ENCODE results near the gene ACOT9. TPM values are rescaled to one million over a fixed set of nuclear protein-coding genes. Genes with fewer than 3 reads are reported as not detected.
"Not testable (repeated sequence)": the region's sequence is repeated elsewhere in the genome, so short reads cannot be mapped to it uniquely, and the experiment has no call there.

ACOT9 gene
- total and polyA plus RNA-seq, 10 donors, result 25.7 to 46.9 (median 38.5) TPM

DNA sequence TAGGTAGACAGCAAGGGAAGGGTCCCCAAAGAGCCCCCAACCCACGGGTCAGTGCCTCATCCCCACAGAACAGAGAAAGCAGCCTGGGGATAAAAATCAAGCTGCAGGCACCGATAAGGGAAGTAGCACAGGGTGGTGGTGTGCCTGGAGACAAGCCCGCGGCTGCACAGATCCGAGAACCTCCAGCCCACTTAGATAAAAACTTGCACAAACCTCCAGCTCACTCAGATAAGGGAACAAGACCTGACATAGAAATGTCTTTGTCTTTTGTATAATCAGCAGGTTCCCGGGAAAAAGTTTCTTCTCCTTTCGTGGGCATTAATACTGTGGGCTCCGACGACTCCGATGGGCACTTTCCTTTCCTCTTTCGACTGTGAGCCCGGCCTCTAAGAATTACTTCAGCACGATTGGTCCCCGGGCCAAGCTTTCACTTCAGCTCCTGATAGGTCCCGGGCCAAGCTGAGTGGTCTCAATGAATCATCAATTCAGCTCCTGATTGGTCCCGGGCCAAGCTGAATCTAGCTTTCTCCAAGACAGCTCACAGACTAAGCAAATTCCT lies 43.4 kb downstream of the ACOT9 start:
- no peaks in the 10 kb centered on the region for H3K4me1 ChIP-seq
- no peaks in the 10 kb centered on the region for H3K9me3 ChIP-seq
- peaks cover 0 to 3% (median 0%) of the 10 kb centered on the region in 7 donors for H3K27me3 ChIP-seq (replicated peaks in 1 of 7)
- DNase-seq, result no peak
- TF ChIP-seq, protein P1, sequence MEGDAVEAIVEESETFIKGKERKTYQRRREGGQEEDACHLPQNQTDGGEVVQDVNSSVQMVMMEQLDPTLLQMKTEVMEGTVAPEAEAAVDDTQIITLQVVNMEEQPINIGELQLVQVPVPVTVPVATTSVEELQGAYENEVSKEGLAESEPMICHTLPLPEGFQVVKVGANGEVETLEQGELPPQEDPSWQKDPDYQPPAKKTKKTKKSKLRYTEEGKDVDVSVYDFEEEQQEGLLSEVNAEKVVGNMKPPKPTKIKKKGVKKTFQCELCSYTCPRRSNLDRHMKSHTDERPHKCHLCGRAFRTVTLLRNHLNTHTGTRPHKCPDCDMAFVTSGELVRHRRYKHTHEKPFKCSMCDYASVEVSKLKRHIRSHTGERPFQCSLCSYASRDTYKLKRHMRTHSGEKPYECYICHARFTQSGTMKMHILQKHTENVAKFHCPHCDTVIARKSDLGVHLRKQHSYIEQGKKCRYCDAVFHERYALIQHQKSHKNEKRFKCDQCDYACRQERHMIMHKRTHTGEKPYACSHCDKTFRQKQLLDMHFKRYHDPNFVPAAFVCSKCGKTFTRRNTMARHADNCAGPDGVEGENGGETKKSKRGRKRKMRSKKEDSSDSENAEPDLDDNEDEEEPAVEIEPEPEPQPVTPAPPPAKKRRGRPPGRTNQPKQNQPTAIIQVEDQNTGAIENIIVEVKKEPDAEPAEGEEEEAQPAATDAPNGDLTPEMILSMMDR (IDR thresholded peaks at IDR 0.05 in 8 of 11, conservative IDR thresholded peaks at IDR 0.05 in 3 of 11), result no peak
- TF ChIP-seq POLR2AphosphoS5 (IDR thresholded peaks at IDR 0.05), result peak in 1 of 3 donors; percentile 12
- peak overlapping the region in 4 of 8 donors; percentile 18 to 50 (median 22) for H3K27ac ChIP-seq
- peaks cover 0 to 41% (median 4%) of the 10 kb centered on the region in 6 donors for H3K36me3 ChIP-seq
- intact Hi-C loops (cut with DNase I; ENCODE audit: low total_unique reads), result no loop called here
- peak overlapping the region in 1 of 8 donors; percentile 36 for H3K4me3 ChIP-seq
- WGBS, 5 donors, result 15 to 59% (median 33%) methylated on average over 10 to 16 of the region's 16 CpGs

GRCh38 chrX:23694606-23695005 lies 48.5 kb downstream of the ACOT9 start:
- no peak overlapping the region for H3K27ac ChIP-seq
- H3K4me3 ChIP-seq, result no peak overlapping the region
- intact Hi-C loops (cut with DNase I; ENCODE audit: low total_unique reads), result loop anchor here (2.0 kb wide), 1 partner anchor 208 kb away; no protein-coding TSS in a partner anchor
- H3K36me3 ChIP-seq, result no peaks in the 10 kb centered on the region
- no peak for DNase-seq
- H3K9me3 ChIP-seq, result no peaks in the 10 kb centered on the region
- no peaks in the 10 kb centered on the region for H3K4me1 ChIP-seq
- no peak for TF ChIP-seq POLR2A (IDR thresholded peaks at IDR 0.05)
- TF ChIP-seq, protein P1 (IDR thresholded peaks at IDR 0.05 in 8 of 11, conservative IDR thresholded peaks at IDR 0.05 in 3 of 11), result peak in 7 of 11 experiments; percentile 33 to 62 (median 56)
- 0 to 3% (median 1%) methylated on average over 3 to 8 of the region's 8 CpGs for WGBS, 5 donors
- peaks cover 0 to 3% (median 0%) of the 10 kb centered on the region in 7 donors for H3K27me3 ChIP-seq (replicated peaks in 1 of 7)

DNA sequence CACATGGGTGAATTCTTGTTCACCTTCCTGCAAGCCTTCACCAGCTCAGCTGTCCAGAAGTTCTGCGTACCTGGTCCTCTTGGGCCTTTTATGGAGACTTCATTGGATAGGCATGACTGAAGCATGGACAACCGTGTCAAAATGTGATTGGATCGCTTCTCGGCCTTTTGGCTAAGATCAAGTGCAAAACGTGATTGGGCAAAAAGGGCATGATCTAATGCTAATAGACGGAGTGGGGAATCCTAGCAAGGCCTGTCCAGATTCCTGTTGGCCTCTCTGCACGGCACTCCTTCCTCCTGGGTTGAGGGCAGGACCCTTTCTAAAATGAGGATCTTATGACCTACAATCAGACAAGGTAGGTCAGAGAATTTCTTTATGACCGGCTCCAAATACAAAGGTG lies 50.9 kb downstream of the ACOT9 start:
- H3K27me3 ChIP-seq (replicated peaks in 1 of 7), result peaks cover 0 to 3% (median 0%) of the 10 kb centered on the region in 7 donors
- intact Hi-C loops (cut with DNase I; ENCODE audit: low total_unique reads), result no loop called here
- WGBS, 5 donors, result 79 to 96% (median 91%) methylated on average over 7 to 8 of the region's 8 CpGs
- no peak for DNase-seq
- no peak overlapping the region for H3K27ac ChIP-seq
- peaks cover 0 to 2% (median 0%) of the 10 kb centered on the region in 6 donors for H3K36me3 ChIP-seq
- H3K9me3 ChIP-seq, result no peaks in the 10 kb centered on the region
- H3K4me3 ChIP-seq, result no peak overlapping the region
- TF ChIP-seq, protein P1 (IDR thresholded peaks at IDR 0.05 in 8 of 11, conservative IDR thresholded peaks at IDR 0.05 in 3 of 11), result no peak
- TF ChIP-seq POLR2A (IDR thresholded peaks at IDR 0.05) (no peak), POLR2AphosphoS5 (IDR thresholded peaks at IDR 0.05) (no peak)
- no peaks in the 10 kb centered on the region for H3K4me1 ChIP-seq

DNA sequence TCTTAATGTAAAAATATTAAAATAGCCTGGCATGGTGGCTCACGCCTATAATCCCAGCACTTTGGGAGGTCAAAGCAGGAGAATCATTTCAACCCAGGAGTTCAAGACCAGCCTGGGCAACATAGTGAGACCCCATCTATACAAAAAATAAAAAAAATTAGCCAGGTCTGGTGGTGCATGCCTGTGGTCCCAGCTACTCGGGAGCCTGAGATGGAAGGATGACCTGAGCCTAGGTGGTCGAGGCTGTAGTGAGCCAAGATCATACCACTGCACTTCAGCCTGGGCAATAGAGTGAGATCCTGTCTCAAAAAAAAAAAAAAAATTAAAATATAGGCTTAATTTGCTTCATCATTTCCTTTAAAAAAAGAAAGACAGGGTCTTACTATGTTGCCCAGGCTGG lies 66.6 kb downstream of the ACOT9 start:
- H3K27me3 ChIP-seq (replicated peaks in 1 of 7); H3K4me3 ChIP-seq; DNase-seq; intact Hi-C loops (cut with DNase I; ENCODE audit: low total_unique reads); H3K27ac ChIP-seq; H3K4me1 ChIP-seq; H3K9me3 ChIP-seq: not testable (repeated sequence)
- peaks cover 0 to 71% (median 13%) of the 10 kb centered on the region in 6 donors for H3K36me3 ChIP-seq
- 74 to 98% (median 94%) methylated on average over 3 of the region's 3 CpGs for WGBS, 5 donors
